IPS-18c (cell line): ENCODE results near the gene BNIP5.
A peak's percentile ranks its signal among the peaks of the same experiment; 100 is the strongest.
"Not testable (repeated sequence)": the region's sequence is repeated elsewhere in the genome, so short reads cannot be mapped to it uniquely, and the experiment has no call there.

ENCODE experiments used
- H3K4me3 ChIP-seq: 2 replicates; pipeline ENCODE4 v1.7.0; 2013; ENCODE audit warnings: low read depth, mild to moderate bottlenecking, low read length, moderate library complexity; ENCODE audit not compliant: insufficient read depth
- H3K9me3 ChIP-seq: one replicate; pipeline ENCODE4 v1.6.1; 2013; ENCODE audit warnings: mild to moderate bottlenecking, low read length, moderate library complexity; ENCODE audit not compliant: control insufficient read depth, insufficient read depth

BNIP5 gene

DNA sequence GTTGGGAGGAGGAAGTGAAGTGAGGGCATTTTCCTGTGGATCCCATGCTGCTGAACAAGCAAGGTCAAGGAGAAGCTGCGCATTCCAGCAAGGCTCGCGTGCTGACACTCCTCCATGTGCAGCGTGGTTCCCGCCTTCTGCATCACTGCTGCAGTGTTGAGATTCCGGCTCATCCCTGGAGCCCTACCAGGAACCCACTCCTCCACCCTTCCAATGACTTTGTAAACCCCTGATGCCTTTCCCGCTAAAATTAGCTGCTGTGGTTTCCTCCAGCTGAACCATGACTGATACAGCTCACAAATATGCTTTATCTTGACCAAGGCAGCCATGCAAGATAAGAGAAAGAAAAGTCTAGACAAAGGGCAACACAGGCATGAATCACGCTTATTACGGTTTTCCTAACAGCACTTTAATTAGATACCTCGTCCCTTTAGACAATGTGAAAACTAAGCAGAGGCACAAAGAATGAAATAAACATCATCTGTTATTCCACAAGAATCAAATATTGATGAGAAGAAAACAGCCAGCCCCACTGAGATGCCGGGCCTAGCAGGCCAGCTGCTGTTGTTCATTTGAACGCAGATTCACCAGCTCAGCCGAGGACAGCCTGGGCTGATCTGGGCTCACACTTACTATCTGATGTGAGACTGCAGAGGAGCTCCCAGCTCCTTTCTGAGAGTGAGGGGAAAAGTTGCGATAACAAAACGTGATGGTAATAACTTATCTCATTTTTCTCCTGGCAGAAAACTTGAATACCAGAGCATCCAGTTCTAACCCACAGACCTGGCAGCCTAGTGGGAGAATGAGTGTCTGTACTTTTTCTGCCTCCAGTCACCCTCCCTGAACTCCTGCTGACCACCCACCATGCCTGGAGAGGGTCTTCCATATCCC, 14.2 kb upstream of the BNIP5 start:
- H3K9me3 ChIP-seq, result no peaks in the 10 kb centered on the region
- H3K4me3 ChIP-seq, result no peak overlapping the region

DNA sequence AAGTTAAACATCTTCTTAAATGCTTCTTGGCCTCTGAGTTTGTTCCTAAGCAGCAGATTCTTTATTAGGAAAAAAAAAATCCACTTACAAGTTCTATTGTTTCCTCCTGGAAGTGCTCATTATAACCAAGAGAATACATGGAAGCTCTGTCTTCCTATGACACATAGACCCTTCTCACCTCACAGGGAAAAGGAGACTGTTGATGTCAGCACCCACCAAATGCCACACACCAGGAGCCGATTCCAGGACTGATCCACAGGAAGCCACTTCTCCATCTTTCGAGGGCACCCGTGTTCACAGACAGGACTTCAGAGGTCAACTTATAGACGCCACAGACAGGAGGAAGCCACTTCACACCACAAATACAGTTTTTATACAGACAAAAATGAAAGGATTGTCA, 13.4 kb upstream of the BNIP5 start:
- no peak overlapping the region for H3K4me3 ChIP-seq
- no peaks in the 10 kb centered on the region for H3K9me3 ChIP-seq

DNA sequence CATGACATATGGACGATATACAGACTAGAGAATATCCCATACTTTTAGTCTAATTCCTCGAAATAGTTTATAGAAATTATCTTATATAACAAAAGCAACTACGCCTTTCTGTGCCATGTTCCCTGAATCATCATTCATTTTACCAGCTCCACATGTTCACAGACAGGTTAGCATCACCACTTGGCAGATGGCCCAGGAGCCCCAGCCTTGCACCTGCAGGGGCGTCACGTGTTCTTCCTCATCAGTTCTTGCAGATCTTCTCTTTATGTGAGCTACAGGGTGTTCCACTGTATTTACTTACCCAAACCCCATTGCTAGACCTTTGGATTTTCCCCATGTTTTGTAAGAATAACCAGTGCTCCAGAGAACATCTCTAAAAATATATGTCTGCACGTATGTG, 12.6 kb upstream of the BNIP5 start:
- no peak overlapping the region for H3K4me3 ChIP-seq
- no peaks in the 10 kb centered on the region for H3K9me3 ChIP-seq

DNA sequence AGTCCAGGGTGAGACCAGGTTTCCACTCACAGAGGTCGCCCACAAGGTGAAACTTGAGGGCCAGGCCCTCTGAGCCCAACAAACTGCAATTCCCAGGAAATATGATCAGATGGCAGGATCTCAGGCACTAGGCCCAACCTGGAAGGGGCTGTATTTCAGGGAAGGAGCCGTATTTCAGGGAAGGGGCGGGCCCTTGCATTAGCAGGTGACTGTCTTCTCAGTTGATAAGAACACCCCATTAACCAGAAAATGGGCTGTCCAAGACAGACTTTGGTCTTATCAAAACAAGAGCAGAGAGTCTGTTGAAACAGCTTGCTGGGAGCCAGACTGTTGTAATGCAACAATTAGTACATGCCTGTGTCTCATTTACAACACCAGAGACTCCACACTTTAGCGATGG, 10.9 kb upstream of the BNIP5 start:
- no peaks in the 10 kb centered on the region for H3K9me3 ChIP-seq
- no peak overlapping the region for H3K4me3 ChIP-seq

DNA sequence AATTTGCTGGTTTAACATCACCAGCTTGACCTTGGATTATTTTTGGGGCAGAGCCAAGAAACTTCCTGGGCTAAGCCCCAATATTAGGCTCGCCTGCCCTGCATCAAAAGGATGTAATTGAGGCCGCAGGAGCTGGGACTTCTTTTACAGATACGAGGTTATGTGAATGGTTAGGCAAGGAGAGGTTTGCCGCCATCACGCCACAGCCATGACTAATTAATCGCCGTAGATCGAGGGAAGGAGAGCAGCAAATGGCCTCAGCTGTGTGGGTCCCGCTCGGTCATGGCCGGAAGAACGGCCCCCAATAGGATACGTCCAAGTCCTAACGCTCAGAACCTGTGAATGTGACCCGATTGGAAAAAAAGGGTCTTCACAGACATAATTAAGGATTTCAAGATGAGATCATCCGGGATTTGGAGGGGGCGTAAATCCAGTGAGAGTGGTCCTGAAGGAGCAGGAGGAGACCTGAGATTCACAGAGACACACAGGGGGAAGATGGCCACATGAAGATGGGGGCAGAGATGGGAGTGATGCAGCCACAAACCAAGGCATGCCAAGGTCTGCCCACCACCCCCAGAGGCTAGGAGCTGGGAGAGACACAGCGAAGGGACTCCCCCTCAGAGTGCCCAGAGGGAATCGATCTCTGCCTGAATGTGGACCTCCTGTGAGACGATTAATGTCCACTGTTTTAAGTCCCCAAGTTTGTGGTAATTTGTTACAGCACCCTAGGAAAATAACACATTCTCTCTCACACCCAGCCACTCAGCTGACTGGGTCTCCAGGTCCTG, 10.0 kb upstream of the BNIP5 start:
- Histone ChIP-seq H3K4me3 (no peak overlapping the region), H3K9me3 (no peaks in the 10 kb centered on the region)

DNA sequence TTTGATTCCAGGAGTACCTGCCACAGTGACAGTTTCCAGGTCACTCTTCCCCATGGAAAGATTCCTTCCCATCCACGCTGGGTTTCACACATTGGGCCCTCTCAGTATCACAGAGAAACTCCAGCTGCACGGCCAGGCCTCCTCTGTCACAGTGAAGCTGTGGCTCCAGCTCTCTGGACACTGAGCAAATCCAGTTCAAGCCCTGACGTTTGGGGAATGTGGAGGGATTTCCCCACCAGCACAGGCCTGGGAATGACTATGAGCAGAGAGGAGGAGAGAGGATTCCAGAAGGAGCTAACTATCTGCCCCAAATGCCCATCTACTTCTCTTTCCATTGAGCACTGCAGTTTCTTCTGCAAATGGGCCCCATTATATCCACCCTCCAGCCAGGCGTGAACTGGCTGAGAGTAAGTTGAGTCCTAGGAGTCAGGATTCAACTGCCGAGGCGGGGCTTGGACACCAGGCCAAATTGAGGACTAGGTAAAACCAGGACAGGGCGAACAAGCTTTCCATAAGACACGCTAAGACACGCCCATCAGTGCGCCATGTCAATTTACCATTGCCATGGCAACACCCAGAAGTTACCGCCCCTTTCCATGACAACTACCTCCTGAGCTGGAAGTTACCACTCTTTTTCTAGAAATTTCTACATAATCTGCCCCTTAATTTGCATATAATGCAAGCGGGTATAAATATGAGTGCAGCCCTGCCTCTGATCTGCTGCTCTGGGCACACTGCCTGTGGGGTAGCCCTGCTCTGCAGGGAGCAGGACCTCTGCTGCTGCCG, 9.2 kb upstream of the BNIP5 start:
- Histone ChIP-seq H3K4me3 (no peak overlapping the region), H3K9me3 (no peaks in the 10 kb centered on the region)

DNA sequence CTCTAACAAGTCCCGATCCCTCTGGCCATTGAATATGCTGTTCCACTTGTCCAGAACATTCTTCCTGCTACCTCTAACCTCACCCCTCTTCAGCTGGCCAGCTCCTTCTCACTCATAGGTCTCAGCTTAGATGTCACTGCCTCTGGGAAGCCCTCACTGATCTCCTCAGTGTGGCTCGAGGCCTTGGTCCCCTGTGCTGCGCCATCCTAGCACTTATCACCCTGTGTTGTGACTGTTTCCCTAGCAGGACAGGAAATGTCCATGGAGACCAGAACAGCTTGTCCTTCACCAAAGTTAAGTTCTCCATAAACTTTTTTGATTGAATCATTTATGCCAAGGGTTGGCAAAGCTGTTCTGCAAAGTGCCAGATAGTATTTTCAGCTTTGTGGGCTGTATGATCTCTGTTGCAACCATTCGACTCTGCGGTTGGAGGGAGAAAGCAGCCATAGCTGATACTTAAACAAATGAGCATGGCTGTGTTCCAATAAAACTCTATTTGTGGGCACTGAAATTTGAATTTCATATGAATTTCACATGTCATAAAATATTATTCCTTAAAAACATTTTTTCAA, 6.5 kb upstream of the BNIP5 start:
- Histone ChIP-seq H3K4me3 (no peak overlapping the region), H3K9me3 (no peaks in the 10 kb centered on the region)

DNA sequence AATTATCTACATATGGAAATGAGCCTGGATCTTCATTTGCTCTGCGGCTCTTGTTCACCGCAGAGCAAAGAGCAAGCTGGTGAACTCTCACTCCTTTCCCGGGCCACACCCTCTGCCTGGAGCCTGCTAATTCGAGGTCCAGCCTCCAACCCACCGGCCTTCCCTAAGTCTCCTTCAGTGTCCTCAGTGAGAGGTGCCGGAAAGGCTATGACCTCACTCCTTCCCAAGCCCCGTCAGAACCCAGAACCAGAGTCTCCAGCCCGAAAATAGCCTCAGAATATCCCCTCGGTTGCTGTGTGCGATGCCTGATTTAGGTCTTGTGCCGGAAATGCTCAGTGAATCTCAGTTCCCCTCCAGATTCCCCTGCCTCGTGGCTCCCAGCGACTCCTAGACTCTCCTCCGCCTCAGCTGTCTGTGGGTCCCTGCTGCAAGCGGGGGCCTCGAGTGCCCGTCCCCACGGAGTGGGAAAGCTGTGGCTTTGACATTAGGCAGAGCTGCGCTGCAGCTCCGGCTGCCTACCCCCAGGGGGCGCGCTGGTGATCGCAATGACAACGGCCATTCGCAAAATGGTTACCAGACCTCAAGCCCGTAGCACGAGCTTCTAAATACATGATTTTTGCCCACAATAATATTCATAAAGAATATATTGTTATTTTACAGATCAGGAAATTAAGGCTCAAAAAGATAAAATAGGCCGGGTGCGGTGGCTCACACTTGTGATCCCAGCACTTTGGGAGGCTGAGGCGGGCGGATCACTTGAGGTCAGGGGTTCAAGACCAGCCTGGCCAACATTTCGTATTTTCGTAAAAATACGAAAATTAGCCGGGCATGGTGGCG, 4.1 kb upstream of the BNIP5 start:
- Histone ChIP-seq H3K4me3 (peak overlapping the region; percentile 15; the same call in 1 of the 2 replicates), H3K9me3 (no peaks in the 10 kb centered on the region)

DNA sequence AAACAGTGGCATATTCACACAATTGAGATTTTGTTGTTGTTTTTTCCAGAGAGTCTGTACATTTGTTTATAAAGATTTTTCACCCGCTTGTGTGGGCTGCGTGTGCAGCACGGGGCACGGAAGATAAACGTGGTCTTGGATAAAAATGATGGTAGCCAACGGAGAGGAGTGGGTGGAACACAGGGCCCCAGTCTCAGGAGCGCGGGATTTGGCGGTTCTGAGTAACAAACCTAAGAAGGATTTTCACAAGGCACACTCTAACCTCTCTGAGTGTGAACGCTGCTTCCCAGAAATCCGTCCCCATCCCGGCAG, 3.6 kb upstream of the BNIP5 start:
- H3K4me3 ChIP-seq, result peak overlapping the region; percentile 15; the same call in 1 of the 2 replicates
- H3K9me3 ChIP-seq, result no peaks in the 10 kb centered on the region

DNA sequence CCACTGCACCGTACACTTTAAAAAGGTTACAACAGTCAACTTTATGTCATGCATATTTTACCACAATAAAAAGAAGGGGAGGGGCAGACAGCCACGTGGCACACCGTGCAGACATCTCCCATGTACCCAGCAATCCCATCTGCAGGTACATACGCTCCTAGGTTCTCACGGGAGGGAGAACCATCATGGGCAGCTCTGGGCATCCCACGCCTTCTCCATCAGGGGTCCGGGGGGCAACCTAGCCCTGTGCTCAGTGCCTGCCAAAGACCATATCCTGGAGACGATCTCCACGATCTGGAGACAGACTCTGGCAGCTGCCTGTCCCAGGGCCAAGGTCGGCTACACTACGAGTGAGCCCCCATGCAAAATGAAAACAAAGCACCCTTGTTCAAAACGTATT, 2.5 kb upstream of the BNIP5 start:
- no peak overlapping the region for H3K4me3 ChIP-seq
- no peaks in the 10 kb centered on the region for H3K9me3 ChIP-seq

DNA sequence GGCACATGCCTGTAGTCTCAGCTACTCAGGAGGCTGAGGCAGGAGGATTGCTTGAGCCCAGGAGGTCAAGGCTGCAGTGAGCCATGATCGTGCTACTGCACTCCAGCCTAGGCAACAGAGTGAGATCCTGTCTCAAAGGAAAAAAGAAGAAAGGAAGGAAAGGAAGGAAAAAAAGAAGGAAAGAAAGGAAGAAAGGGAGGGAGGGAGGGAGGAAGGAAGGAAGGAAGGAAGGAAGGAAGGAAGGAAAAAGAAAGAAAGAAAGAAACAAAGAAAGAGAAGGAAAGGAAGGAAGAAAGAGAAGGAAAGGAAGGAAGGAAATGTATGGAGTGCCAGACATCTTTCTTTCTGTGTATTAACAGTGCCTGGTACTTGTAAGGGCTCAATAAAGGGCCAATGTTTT, 1.5 kb upstream of the BNIP5 start:
- not testable (repeated sequence) for H3K4me3 ChIP-seq, H3K9me3 ChIP-seq

DNA sequence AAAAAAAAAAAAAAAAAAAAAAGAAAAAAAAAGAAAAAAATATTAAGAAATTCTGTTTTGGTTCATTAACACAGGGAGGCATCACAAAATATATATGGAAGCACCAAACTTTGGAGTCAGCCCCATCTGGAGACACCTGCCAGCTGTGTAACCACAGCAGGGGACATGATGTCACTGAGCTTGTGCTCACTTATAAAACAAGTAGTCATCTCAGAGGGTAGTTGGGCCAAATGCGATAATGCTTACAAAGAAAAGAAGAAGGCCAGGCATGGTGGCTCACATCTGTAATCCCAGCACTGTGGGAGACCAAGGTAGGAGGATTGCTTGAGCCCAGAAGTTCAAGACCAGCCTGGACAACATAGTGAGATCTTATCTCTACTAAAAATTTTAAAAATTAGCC, 1.1 kb upstream of the BNIP5 start:
- Histone ChIP-seq H3K4me3 (no peak overlapping the region), H3K9me3 (no peaks in the 10 kb centered on the region)

DNA sequence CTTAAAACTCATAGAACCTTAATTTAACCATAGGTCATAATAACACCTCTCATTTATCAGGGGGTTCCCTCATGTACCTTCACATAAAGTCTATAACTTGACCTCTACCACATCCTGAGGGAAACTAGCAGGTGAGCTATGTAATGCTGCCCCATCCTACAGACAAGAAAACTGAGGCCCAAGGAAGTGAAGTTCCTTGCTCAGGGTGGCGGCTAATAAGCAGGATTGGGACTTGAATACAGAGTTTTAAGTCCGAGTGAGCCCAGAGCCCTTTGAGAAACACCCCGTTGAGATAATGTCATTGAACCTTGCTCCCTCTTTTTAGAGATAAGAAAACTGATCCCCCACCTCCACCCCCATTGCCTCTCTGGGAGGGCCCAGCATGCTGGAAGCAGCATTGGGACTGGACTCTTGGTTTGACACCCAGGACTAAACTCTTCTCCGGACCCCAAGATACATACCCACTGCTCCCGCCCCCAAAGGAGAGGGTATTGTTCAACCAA, 429 bp downstream of the BNIP5 start:
- no peaks in the 10 kb centered on the region for H3K9me3 ChIP-seq
- no peak overlapping the region for H3K4me3 ChIP-seq

DNA sequence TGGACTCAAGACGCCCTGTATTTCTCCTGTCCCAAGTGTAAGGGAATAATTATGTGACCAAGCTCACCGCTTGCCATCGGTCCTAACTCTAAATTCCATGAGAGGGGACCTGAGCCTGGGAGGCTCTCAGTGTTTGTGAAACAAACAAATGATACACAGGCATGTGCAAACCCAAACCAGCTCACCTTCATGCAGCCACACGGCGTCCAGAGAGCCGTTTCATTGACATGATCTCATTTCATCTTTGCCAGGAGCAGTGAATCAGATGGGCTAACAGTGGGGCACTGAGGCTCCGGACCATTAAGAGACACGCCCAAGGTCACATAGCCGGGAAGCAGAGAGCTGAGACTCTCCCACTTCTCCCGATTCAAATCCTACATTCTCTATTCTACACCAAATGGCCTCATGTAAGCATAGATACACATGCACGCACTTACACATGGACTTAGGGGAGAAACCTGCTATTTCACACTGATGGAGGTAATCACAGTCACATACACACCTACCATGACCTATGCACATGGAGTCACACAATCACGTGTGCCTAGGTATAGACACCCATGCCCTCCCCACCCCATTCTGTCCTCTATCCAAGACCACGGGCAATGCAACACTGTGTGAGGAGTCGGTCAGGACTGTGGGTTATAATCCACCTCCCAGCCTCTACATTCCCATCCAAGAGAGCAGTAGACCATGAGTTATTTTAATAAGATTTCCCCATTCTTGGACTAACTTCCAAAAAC, 1.1 kb downstream of the BNIP5 start:
- peaks cover 2% of the 10 kb centered on the region for H3K9me3 ChIP-seq

DNA sequence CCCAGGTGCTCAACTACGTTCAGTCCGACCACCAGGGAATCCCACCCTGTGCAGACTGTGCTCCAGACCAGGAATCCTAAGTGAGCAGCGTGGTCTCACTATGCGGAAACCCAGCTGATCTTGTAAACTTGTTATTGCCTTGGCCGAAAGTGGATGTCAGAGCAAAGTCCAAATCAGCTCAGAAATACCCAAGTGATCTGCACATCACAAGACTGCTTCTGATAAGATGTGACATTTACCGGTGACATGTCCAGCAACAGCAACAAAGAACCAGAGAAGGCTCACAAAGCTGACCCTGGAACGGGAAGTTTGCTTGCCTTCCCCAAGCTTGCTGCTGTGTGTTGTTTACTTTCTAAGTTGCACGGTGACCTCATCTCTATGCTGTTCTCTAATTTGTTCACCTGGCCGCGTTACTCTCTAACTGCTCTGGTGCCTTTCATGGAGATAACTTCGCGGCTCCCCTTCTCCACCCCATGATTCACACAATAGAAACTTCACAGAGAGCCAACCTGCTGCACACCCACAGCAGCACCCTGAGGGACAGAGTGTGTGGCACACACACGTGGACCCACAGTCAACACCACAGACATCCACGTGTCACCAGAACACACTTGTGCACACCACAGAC, 1.7 kb downstream of the BNIP5 start:
- H3K9me3 ChIP-seq, result peaks cover 2% of the 10 kb centered on the region
- no peak overlapping the region for H3K4me3 ChIP-seq

More for the DNA sequence above, 1.1 kb downstream of the BNIP5 start:
- no peak overlapping the region for H3K4me3 ChIP-seq
